GM12891 (cell line): ENCODE measurements around the gene DCUN1D5.

Experiments
- PAX5 ChIP-seq: IDR thresholded peaks from 2 replicates; pipeline ENCODE4 v1.6.1; 2011; ENCODE audit warnings: low read length, moderate library complexity, mild to moderate bottlenecking; ENCODE audit not compliant: insufficient read depth, severe bottlenecking
- POLR2A ChIP-seq: IDR thresholded peaks from 2 replicates; pipeline ENCODE4 v1.6.1; 2011; ENCODE audit warnings: low read depth, low read length, control low read depth
- POU2F2 ChIP-seq: IDR thresholded peaks from 2 replicates; pipeline ENCODE4 v1.6.1; 2011; ENCODE audit warnings: low read depth, mild to moderate bottlenecking, control low read depth, low read length, moderate library complexity
- TAF1 ChIP-seq: IDR thresholded peaks from 2 replicates; pipeline ENCODE4 v1.6.1; 2011; ENCODE audit warnings: low read depth, low read length, control low read depth

GRCh38 chr11:103053997-103054396 lies 38.0 kb downstream of the DCUN1D5 start:
- TF ChIP-seq POLR2A, result no peak
- TF ChIP-seq TAF1, result no peak
- TF ChIP-seq PAX5, result no peak
- TF ChIP-seq POU2F2, result no peak
